ENCODE measurements around the gene SLC36A1. TPM values are rescaled to one million over a fixed set of nuclear protein-coding genes. Genes with fewer than 3 reads are reported as not detected.

Gene SLC36A1
- polyA plus RNA-seq, 1 of the 3 experiments (the other 2 are of a cell fraction) = 4.1 TPM

DNA sequence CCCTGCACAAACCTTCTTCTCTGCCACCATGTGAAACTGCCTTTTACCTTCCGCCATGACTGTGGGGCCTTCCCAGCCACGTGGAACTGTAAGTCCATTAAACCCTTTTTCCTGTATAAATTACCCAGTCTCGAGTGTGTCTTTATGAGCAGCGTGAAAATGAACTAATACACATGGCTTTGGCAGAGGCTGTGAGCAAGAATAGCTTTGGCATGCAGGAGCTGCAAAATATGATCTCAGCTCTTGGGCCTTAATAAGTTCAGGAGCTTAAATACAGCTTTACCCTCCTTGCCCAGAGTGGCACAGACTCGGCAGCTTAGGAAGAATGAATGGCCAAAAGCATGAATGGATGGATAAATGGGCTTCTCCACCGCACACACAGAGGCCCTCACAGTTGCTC is 15.7 kb upstream of the SLC36A1 start:
- Histone ChIP-seq H3F3A (replicated peaks; ENCODE audit: insufficient read depth) (no peaks in the 10 kb centered on the region), H3K4me2 (no peak overlapping the region), H3K36me3 (replicated peaks in 1 of 2; ENCODE audit: control insufficient read depth in 1 of 2, insufficient read depth in 2 of 2, low read length in 1 of 2) (no peaks in the 10 kb centered on the region), H3K9ac (no peak overlapping the region), H3K27ac (ENCODE audit: low read depth in 2 of 2, low read length in 1 of 2) (no peak overlapping the region), H4K20me1 (ENCODE audit: insufficient read depth) (no peaks in the 10 kb centered on the region), H3K4me3 (ENCODE audit: low read depth in 2 of 2, low read length in 1 of 2) (no peak overlapping the region), H3K79me2 (ENCODE audit: insufficient read depth) (no peaks in the 10 kb centered on the region), H3K9me3 (no peaks in the 10 kb centered on the region), H3K4me1 (ENCODE audit: control insufficient read depth in 1 of 2, insufficient read depth in 2 of 2, low read depth in 1 of 2, low read length in 1 of 2) (no peaks in the 10 kb centered on the region), H2AFZ (ENCODE audit: low read depth) (no peak overlapping the region), H3K27me3 (ENCODE audit: insufficient read depth) (no peaks in the 10 kb centered on the region), H3K9me2 (no peaks in the 10 kb centered on the region)
- ChIA-PET POLR2A (no interaction called here), CTCF (interaction anchor here (1.0 kb wide), 1 partner anchor 25 kb away, joined by 4 read pairs; no protein-coding TSS in a partner anchor)
- TF ChIP-seq FOXM1 (IDR thresholded peaks at IDR 0.05; ENCODE audit: low read depth) = no peak
- TF ChIP-seq, protein P1, sequence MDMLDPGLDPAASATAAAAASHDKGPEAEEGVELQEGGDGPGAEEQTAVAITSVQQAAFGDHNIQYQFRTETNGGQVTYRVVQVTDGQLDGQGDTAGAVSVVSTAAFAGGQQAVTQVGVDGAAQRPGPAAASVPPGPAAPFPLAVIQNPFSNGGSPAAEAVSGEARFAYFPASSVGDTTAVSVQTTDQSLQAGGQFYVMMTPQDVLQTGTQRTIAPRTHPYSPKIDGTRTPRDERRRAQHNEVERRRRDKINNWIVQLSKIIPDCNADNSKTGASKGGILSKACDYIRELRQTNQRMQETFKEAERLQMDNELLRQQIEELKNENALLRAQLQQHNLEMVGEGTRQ (IDR thresholded peaks at IDR 0.05; ENCODE audit: borderline replicate concordance, low read depth, low read length) = no peak
- TF ChIP-seq, protein P2, sequence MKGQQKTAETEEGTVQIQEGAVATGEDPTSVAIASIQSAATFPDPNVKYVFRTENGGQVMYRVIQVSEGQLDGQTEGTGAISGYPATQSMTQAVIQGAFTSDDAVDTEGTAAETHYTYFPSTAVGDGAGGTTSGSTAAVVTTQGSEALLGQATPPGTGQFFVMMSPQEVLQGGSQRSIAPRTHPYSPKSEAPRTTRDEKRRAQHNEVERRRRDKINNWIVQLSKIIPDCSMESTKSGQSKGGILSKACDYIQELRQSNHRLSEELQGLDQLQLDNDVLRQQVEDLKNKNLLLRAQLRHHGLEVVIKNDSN (IDR thresholded peaks at IDR 0.05; ENCODE audit: borderline replicate concordance, low read depth) = no peak
- TF ChIP-seq MEF2A (IDR thresholded peaks at IDR 0.05; ENCODE audit: borderline replicate concordance, low read depth) = no peak
- TF ChIP-seq CHD2 (IDR thresholded peaks at IDR 0.05; ENCODE audit: low read length, partially characterized antibody) = no peak
- no peak for TF ChIP-seq GABPA (IDR thresholded peaks at IDR 0.05; ENCODE audit: low read depth)
- TF ChIP-seq, protein P3, sequence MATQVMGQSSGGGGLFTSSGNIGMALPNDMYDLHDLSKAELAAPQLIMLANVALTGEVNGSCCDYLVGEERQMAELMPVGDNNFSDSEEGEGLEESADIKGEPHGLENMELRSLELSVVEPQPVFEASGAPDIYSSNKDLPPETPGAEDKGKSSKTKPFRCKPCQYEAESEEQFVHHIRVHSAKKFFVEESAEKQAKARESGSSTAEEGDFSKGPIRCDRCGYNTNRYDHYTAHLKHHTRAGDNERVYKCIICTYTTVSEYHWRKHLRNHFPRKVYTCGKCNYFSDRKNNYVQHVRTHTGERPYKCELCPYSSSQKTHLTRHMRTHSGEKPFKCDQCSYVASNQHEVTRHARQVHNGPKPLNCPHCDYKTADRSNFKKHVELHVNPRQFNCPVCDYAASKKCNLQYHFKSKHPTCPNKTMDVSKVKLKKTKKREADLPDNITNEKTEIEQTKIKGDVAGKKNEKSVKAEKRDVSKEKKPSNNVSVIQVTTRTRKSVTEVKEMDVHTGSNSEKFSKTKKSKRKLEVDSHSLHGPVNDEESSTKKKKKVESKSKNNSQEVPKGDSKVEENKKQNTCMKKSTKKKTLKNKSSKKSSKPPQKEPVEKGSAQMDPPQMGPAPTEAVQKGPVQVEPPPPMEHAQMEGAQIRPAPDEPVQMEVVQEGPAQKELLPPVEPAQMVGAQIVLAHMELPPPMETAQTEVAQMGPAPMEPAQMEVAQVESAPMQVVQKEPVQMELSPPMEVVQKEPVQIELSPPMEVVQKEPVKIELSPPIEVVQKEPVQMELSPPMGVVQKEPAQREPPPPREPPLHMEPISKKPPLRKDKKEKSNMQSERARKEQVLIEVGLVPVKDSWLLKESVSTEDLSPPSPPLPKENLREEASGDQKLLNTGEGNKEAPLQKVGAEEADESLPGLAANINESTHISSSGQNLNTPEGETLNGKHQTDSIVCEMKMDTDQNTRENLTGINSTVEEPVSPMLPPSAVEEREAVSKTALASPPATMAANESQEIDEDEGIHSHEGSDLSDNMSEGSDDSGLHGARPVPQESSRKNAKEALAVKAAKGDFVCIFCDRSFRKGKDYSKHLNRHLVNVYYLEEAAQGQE (IDR thresholded peaks at IDR 0.05; ENCODE audit: low read depth, low read length) = no peak
- no peak for TF ChIP-seq EZH2phosphoT487 (IDR thresholded peaks at IDR 0.05; ENCODE audit: borderline replicate concordance, low read depth)
- no peak for TF ChIP-seq JUND (IDR thresholded peaks at IDR 0.05)
- TF ChIP-seq YY1 (IDR thresholded peaks at IDR 0.05; ENCODE audit: low read depth) = no peak
- no peak for TF ChIP-seq NRF1 (IDR thresholded peaks at IDR 0.05; ENCODE audit: low read depth, low read length)
- no peak for TF ChIP-seq RFX5 (IDR thresholded peaks at IDR 0.05; ENCODE audit: low read length)
- TF ChIP-seq POLR2AphosphoS5 (IDR thresholded peaks at IDR 0.05; ENCODE audit: low read depth, low read length) = no peak
- no peak for TF ChIP-seq SIN3A (IDR thresholded peaks at IDR 0.05; ENCODE audit: borderline replicate concordance, low read depth, low read length)
- TF ChIP-seq MXI1 (IDR thresholded peaks at IDR 0.05; ENCODE audit: low read depth, low read length) = no peak
- no peak for TF ChIP-seq RCOR1 (IDR thresholded peaks at IDR 0.05; ENCODE audit: low read length)
- no peak for TF ChIP-seq FOXJ3 (CRISPR knock-in tag; IDR thresholded peaks at IDR 0.05)
- no peak for TF ChIP-seq TCF12 (IDR thresholded peaks at IDR 0.05)
- TF ChIP-seq SMC3 (IDR thresholded peaks at IDR 0.05; ENCODE audit: low read depth, low read length) = no peak
- TF ChIP-seq ELF1 (IDR thresholded peaks at IDR 0.05) = no peak
- no peak for DNase-seq
- 48% methylated on average over 6 of the region's 6 CpGs for WGBS (ENCODE audit: low lambda C conversion rate)
